Measurements from ENCODE around the gene FZD2.

DNA sequence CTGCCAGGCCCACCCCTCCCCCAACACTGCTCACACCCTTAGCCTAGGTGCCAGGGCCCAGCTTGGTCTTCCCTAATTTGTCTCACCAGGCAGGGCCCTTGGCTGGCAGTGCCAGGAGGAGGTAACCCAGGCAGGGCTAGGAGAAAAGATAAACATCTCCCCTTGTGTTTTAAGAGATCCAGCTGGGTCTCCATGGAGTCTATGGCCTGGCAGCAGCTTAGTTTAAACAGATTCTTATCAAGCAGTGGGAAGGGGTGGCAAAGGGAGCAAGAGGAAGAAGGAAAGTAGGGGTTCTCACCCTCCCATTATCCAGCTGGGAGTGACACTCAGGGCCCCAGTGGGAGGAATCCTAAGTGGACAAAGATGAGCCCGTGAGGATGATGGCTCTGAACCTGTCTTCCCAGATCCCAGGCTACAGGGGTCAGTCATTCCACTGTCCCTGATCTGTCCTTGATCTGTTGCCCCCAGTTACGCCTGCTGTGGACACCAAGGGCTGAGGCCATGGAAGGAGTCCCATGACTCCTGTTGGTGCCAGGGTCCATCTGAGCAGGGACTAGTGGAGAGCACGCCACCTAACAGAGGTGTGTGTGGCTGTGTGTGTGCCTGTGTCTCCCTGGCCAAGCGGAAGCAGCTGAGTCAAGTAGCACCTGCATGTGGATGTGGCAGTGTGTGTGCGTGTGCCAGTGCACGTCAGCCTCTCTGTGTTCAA, 51.6 kb downstream of the FZD2 start:
- TF ChIP-seq EZH2 (IDR thresholded peaks at IDR 0.05; ENCODE audit: insufficient read depth, poor library complexity, severe bottlenecking) (no peak), EZH2phosphoT487 (IDR thresholded peaks at IDR 0.05; ENCODE audit: insufficient read depth, low read depth) (no peak)
